PC-3 (cell line): Measurements from ENCODE around the gene CLEC19A. TPM values are rescaled to one million over a fixed set of nuclear protein-coding genes. Genes with fewer than 3 reads are reported as not detected.

Experiments
- ATAC-seq: fragments of 200-7000 bp; cut with Tn5 transposase; 2 replicates; pipeline ENCODE4 v1.9.1; 2020; ENCODE audit warnings: mild to moderate bottlenecking, moderate library complexity
- BruUV-seq: library from RNA; stranded (reverse); fragments of 400-500 nt; replicated peaks from 2 replicates; lab custom pipeline; 2021; lab: Mats Ljungman, UMichigan
- CTCF ChIA-PET: fragments of 300-600 bp; sonication (Branson Sonifier 250); formaldehyde crosslinking; loops from one replicate; lab custom pipeline; 2022; ENCODE audit warnings: antibody characterized with exemption; lab: Charles Lee
- POLR2A ChIA-PET: fragments of 300-600 bp; sonication (Branson Sonifier 250); formaldehyde crosslinking; loops from one replicate; lab custom pipeline; 2022; ENCODE audit warnings: antibody characterized with exemption; ENCODE audit not compliant: unreplicated experiment; lab: Charles Lee
- DNase-seq: peaks from one replicate; pipeline ENCODE4 v3.0.0-alpha.2; 2015
- H2AFZ ChIP-seq: fragments of 300-600 bp; sonication (generic); 2 replicates; pipeline ENCODE4 v1.6.0; 2016; ENCODE audit warnings: antibody characterized with exemption, low read length
- H3F3A ChIP-seq: fragments of 300-600 bp; sonication (generic); one replicate; pipeline ENCODE4 v1.6.0; 2017; ENCODE audit warnings: antibody characterized with exemption, low read length, control low read depth, mild to moderate bottlenecking; ENCODE audit not compliant: unreplicated experiment
- H3K27ac ChIP-seq: fragments of 300-600 bp; sonication (generic); 2 replicates; pipeline ENCODE4 v1.5.1; 2016; ENCODE audit warnings: mild to moderate bottlenecking, low read length
- H3K27me3 ChIP-seq: fragments of 300-600 bp; sonication (generic); 2 replicates; pipeline ENCODE4 v1.6.1; 2016; ENCODE audit warnings: low read length, mixed read lengths
- H3K36me3 ChIP-seq: fragments of 300-600 bp; sonication (generic); 2 replicates; pipeline ENCODE4 v1.6.1; 2016; ENCODE audit warnings: low read depth, mixed run types, low read length, mixed read lengths
- H3K4me1 ChIP-seq: fragments of 300-600 bp; sonication (generic); 2 replicates; pipeline ENCODE4 v1.5.1; 2016; ENCODE audit warnings: low read length; ENCODE audit not compliant: insufficient read depth
- H3K4me2 ChIP-seq: fragments of 300-600 bp; sonication (generic); 2 replicates; pipeline ENCODE4 v1.6.0; 2016; ENCODE audit warnings: low read length
- H3K4me3 ChIP-seq: fragments of 300-600 bp; sonication (generic); 2 replicates; pipeline ENCODE4 v1.5.1; 2016; ENCODE audit warnings: mild to moderate bottlenecking, low read length, mixed read lengths
- H3K79me2 ChIP-seq: fragments of 300-600 bp; sonication (generic); 2 replicates; pipeline ENCODE4 v1.6.1; 2017; ENCODE audit warnings: low read length, mixed read lengths
- H3K9ac ChIP-seq: fragments of 300-600 bp; sonication (generic); 2 replicates; pipeline ENCODE4 v1.6.0; 2016; ENCODE audit warnings: mild to moderate bottlenecking, low read length
- H3K9me2 ChIP-seq: fragments of 300-600 bp; sonication (generic); replicated peaks from 2 replicates; pipeline ENCODE4 v1.6.1; 2016; ENCODE audit warnings: mixed run types, low read length, mixed read lengths
- H3K9me3 ChIP-seq: fragments of 300-600 bp; sonication (generic); 2 replicates; pipeline ENCODE4 v1.6.1; 2016; ENCODE audit warnings: low read length, mixed read lengths
- H4K20me1 ChIP-seq: fragments of 300-600 bp; sonication (generic); 2 replicates; pipeline ENCODE4 v1.6.1; 2016; ENCODE audit warnings: low read length, mixed read lengths
- EZH2 ChIP-seq: fragments of 300-600 bp; sonication (generic); IDR thresholded peaks from one replicate; pipeline ENCODE4 v1.6.1; 2017; ENCODE audit warnings: antibody characterized with exemption, mild to moderate bottlenecking, low read length; ENCODE audit not compliant: unreplicated experiment
- EZH2phosphoT487 ChIP-seq: fragments of 300-600 bp; sonication (generic); IDR thresholded peaks from 2 replicates; pipeline ENCODE4 v1.6.1; 2018; ENCODE audit warnings: mild to moderate bottlenecking, antibody characterized with exemption, low read length, borderline replicate concordance
- intact Hi-C: fragments of 100-400 bp; cut with micrococcal nuclease; formaldehyde crosslinking; loops from 2 replicates; pipeline ENCODE4 v1.9.0; 2023
- total RNA-seq: library from RNA; depleted of rRNA; stranded (reverse); fragments of >200 nt; gene quantifications from 2 replicates; pipeline ENCODE4 v1.2.3, GENCODE V29; 2014
- TF ChIP-seq, protein P1 (sequence below): fragments of 300-600 bp; sonication (generic); conservative IDR thresholded peaks from 2 replicates; pipeline ENCODE4 v1.5.1; 2017; ENCODE audit warnings: antibody characterized with exemption, low read depth, mild to moderate bottlenecking, low read length

CLEC19A gene
- total RNA-seq, 1 experiment from 2014 or later, result not detected

DNA sequence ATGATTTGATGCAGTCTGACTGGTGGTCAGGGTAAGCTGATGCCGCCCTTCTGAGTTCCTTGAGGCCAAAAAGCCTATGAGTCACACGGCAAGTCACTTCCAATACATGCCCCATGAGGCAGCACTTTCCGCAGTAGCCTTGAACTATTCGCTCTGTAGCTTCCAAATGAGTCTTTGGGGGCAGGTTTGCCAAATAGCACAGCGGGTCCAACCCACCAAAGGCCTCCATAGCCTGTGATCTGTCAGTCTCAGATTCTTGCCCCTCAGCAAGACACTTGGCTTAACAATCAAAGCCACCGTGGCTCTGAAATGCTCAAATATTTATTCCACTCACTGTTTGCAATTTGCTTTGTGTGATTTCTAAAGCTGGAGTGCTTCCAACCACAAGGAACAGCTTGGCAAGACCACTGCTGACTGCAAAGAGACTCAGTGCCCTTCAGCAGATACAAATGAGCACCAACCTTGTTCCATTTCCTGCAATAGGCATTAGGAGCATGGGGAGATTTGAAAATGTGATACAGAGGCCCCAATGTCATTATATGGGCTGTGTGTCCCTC, 45.4 kb downstream of the CLEC19A start:
- Histone ChIP-seq H3K9me3 (no peaks in the 10 kb centered on the region), H3K36me3 (no peaks in the 10 kb centered on the region), H3K27ac (peak overlapping the region; percentile 60), H3K79me2 (no peaks in the 10 kb centered on the region), H4K20me1 (no peaks in the 10 kb centered on the region), H3K4me3 (no peak overlapping the region), H3K9ac (no peak overlapping the region), H2AFZ (peak overlapping the region; percentile 59), H3K27me3 (no peaks in the 10 kb centered on the region), H3F3A (peaks cover 2% of the 10 kb centered on the region), H3K4me1 (peaks cover 20% of the 10 kb centered on the region), H3K4me2 (peak overlapping the region; percentile 51), H3K9me2 (no peaks in the 10 kb centered on the region)
- BruUV-seq, result no TSS peak
- TF ChIP-seq, protein P1, sequence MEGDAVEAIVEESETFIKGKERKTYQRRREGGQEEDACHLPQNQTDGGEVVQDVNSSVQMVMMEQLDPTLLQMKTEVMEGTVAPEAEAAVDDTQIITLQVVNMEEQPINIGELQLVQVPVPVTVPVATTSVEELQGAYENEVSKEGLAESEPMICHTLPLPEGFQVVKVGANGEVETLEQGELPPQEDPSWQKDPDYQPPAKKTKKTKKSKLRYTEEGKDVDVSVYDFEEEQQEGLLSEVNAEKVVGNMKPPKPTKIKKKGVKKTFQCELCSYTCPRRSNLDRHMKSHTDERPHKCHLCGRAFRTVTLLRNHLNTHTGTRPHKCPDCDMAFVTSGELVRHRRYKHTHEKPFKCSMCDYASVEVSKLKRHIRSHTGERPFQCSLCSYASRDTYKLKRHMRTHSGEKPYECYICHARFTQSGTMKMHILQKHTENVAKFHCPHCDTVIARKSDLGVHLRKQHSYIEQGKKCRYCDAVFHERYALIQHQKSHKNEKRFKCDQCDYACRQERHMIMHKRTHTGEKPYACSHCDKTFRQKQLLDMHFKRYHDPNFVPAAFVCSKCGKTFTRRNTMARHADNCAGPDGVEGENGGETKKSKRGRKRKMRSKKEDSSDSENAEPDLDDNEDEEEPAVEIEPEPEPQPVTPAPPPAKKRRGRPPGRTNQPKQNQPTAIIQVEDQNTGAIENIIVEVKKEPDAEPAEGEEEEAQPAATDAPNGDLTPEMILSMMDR, result no peak
- TF ChIP-seq EZH2phosphoT487 (no peak), EZH2 (no peak)
- DNase-seq (peak; percentile 73), ATAC-seq (peak; percentile 81)
- ChIA-PET CTCF (no interaction called here), POLR2A (no interaction called here)
- intact Hi-C loops, result no loop called here

DNA sequence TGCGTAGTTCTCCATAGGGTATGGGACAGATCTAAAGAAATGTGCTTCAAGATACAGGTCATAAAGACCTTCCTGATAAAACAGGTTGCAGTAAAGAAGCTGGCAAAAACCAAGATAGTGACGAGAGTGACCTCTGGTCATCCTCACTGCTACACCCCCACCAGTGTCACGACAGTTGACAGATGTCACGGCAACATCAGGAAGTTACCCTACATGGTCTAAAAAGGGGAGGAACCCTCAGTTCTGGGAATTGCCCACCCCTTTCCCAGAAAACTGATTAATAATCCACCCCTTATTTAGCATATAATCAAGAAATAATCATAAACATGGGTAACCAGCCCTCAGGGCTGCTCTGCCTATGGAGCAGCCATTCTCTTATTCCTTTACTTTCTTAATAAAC, 46.3 kb downstream of the CLEC19A start:
- intact Hi-C loops, result no loop called here
- Histone ChIP-seq H3K79me2 (no peaks in the 10 kb centered on the region), H2AFZ (no peak overlapping the region), H3K27me3 (no peaks in the 10 kb centered on the region), H3F3A (peaks cover 2% of the 10 kb centered on the region), H3K4me3 (no peak overlapping the region), H3K9me2 (no peaks in the 10 kb centered on the region), H3K4me2 (no peak overlapping the region), H3K36me3 (no peaks in the 10 kb centered on the region), H3K27ac (no peak overlapping the region), H3K9me3 (no peaks in the 10 kb centered on the region), H3K9ac (no peak overlapping the region), H3K4me1 (peaks cover 20% of the 10 kb centered on the region), H4K20me1 (no peaks in the 10 kb centered on the region)
- ATAC-seq (no peak), DNase-seq (no peak)
- ChIA-PET POLR2A (no interaction called here), CTCF (no interaction called here)
- TF ChIP-seq, protein P1, result no peak
- no peak for TF ChIP-seq EZH2phosphoT487
- no peak for TF ChIP-seq EZH2
- BruUV-seq, result no TSS peak

DNA sequence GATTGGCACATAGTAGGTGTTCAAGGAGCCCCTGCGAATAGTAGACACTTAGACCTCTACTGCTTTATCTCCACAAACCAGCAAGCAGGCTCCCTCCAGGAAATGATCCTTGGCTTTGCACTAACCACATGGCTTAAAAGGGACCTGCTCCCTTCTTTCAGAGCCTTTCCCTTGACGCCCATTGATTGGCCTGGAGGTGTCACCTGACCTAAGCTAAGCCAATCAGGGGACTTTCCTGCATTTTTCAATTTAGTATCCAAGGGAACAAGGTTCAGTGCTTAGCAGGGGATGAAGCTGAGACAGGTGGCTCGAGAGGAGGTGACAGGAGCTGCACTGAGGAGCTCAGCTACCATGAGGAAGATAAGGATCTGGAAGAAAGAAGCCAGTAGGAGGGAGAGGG, 52.8 kb downstream of the CLEC19A start:
- H4K20me1 ChIP-seq, result no peaks in the 10 kb centered on the region
- H3K36me3 ChIP-seq, result no peaks in the 10 kb centered on the region
- H3F3A ChIP-seq, result no peaks in the 10 kb centered on the region
- no peaks in the 10 kb centered on the region for H3K79me2 ChIP-seq
- H3K9me2 ChIP-seq, result no peaks in the 10 kb centered on the region
- ChIA-PET CTCF (interaction anchor here (0.7 kb wide), 1 partner anchor 36 kb away, joined by 3 read pairs; no protein-coding TSS in a partner anchor), POLR2A (no interaction called here)
- BruUV-seq, result no TSS peak
- no peak overlapping the region for H3K4me2 ChIP-seq
- no peaks in the 10 kb centered on the region for H3K27me3 ChIP-seq
- no peak overlapping the region for H3K9ac ChIP-seq
- intact Hi-C loops, result no loop called here
- no peak overlapping the region for H3K27ac ChIP-seq
- ATAC-seq, result no peak
- TF ChIP-seq EZH2, result no peak
- TF ChIP-seq, protein P1, result no peak
- TF ChIP-seq EZH2phosphoT487, result no peak
- no peaks in the 10 kb centered on the region for H3K4me1 ChIP-seq
- DNase-seq, result no peak
- no peak overlapping the region for H2AFZ ChIP-seq
- H3K4me3 ChIP-seq, result no peak overlapping the region
- no peaks in the 10 kb centered on the region for H3K9me3 ChIP-seq
